K562 (cell line): Measurements from ENCODE around the gene TRIM4.

Experiments used
- C11orf30 ChIP-seq: fragments of 450-650 bp; IDR thresholded peaks from 2 replicates; pipeline ENCODE4 v1.6.1; 2016; ENCODE audit warnings: low read depth, mild to moderate bottlenecking
- CTBP1 ChIP-seq: fragments of 450-650 bp; IDR thresholded peaks from 2 replicates; pipeline ENCODE4 v1.6.1; 2016; ENCODE audit warnings: borderline replicate concordance
- MAFK ChIP-seq: IDR thresholded peaks from 2 replicates; pipeline ENCODE4 v1.6.1; 2011; ENCODE audit warnings: low read length, improper control_type of control experiment
- MEF2A ChIP-seq: IDR thresholded peaks from 2 replicates; pipeline ENCODE4 v1.6.1; 2011; ENCODE audit warnings: low read depth, mild to moderate bottlenecking, low read length, moderate library complexity; ENCODE audit not compliant: control insufficient read depth
- NRF1 ChIP-seq, 2 experiments: fragments of 450-650 bp; IDR thresholded peaks in 1 of 2; conservative IDR thresholded peaks in 1 of 2; 2 replicates each; pipeline ENCODE4 v1.6.1; 2014; ENCODE audit warnings: mild to moderate bottlenecking in 2 of 2
- POLR2A ChIP-seq: fragments of 450-650 bp; conservative IDR thresholded peaks from 2 replicates; pipeline ENCODE4 v1.6.1; 2016
- SMC3 ChIP-seq: conservative IDR thresholded peaks from 2 replicates; pipeline ENCODE4 v1.6.1; 2011; ENCODE audit warnings: low read depth, low read length, improper control_type of control experiment; ENCODE audit not compliant: insufficient read depth
- TF ChIP-seq, protein P1 (sequence below), 3 experiments: IDR thresholded peaks in 2 of 3; conservative IDR thresholded peaks in 1 of 3; 2 replicates each; pipeline ENCODE4 v1.5.1; 2011 to 2012; ENCODE audit warnings: low read length in 3 of 3, mild to moderate bottlenecking in 3 of 3, control low read depth in 2 of 3, improper control_type of control experiment in 1 of 3, inconsistent platforms in 1 of 3, low read depth in 1 of 3, mixed read lengths in 1 of 3, moderate library complexity in 1 of 3; ENCODE audit not compliant: insufficient read depth in 2 of 3
- TF ChIP-seq, protein P2 (sequence below): IDR thresholded peaks from 3 replicates; pipeline ENCODE4 v1.6.1; 2011; ENCODE audit warnings: borderline replicate concordance, mild to moderate bottlenecking; ENCODE audit not compliant: insufficient read length, insufficient read depth

DNA sequence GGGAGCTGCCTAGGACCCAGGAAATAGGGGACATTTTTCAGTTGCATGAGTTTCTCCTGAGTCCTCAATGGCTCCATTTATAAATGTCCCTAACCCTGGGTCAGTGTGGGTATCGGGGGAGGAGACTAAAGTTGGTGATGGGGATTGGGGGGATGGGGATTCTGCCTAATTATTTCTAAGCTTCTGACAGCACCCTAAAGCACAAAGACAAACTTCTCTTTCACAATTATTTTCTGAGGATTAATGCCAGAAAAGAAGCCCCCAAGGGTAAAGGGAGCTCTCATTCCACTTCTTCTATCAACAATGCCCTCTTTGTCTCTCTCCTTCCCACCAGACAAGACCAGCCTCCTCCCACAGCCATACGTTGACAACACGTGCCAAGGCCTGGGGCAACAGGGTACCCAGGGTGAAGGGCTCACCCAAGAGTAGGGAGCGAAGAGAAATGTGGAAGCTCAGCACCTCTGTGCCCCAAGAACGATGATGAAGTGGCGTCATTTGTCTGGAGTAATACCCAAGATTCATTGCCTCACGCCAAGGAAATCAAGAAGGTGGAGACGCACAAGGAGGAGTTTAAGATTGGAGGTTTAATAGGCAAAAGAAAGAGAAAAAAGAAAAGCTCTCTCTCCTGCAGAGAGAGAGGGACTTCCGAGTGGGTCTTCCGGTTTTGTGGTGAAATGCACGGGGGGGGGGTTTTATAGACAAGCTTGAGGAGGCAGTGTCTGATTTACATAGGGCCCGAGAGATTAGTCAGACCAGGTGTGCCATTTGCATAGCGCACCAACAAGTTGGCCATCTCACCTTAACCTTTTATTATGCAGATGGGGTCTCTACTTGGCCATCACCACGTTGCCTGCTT, 24.5 kb upstream of the TRIM4 start:
- TF ChIP-seq, protein P1, sequence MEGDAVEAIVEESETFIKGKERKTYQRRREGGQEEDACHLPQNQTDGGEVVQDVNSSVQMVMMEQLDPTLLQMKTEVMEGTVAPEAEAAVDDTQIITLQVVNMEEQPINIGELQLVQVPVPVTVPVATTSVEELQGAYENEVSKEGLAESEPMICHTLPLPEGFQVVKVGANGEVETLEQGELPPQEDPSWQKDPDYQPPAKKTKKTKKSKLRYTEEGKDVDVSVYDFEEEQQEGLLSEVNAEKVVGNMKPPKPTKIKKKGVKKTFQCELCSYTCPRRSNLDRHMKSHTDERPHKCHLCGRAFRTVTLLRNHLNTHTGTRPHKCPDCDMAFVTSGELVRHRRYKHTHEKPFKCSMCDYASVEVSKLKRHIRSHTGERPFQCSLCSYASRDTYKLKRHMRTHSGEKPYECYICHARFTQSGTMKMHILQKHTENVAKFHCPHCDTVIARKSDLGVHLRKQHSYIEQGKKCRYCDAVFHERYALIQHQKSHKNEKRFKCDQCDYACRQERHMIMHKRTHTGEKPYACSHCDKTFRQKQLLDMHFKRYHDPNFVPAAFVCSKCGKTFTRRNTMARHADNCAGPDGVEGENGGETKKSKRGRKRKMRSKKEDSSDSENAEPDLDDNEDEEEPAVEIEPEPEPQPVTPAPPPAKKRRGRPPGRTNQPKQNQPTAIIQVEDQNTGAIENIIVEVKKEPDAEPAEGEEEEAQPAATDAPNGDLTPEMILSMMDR (IDR thresholded peaks at IDR 0.05 in 2 of 3, conservative IDR thresholded peaks at IDR 0.05 in 1 of 3; ENCODE audit: insufficient read depth in 2 of 3, low read depth in 1 of 3, low read length in 3 of 3), result no peak
- TF ChIP-seq C11orf30, result no peak
- no peak for TF ChIP-seq MEF2A
- no peak for TF ChIP-seq MAFK
- TF ChIP-seq NRF1 (conservative IDR thresholded peaks at IDR 0.05 in 1 of 2, IDR thresholded peaks at IDR 0.05 in 1 of 2), result no peak
- TF ChIP-seq POLR2A, result no peak
- TF ChIP-seq, protein P2, sequence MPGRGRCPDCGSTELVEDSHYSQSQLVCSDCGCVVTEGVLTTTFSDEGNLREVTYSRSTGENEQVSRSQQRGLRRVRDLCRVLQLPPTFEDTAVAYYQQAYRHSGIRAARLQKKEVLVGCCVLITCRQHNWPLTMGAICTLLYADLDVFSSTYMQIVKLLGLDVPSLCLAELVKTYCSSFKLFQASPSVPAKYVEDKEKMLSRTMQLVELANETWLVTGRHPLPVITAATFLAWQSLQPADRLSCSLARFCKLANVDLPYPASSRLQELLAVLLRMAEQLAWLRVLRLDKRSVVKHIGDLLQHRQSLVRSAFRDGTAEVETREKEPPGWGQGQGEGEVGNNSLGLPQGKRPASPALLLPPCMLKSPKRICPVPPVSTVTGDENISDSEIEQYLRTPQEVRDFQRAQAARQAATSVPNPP, result no peak
- no peak for TF ChIP-seq CTBP1
- TF ChIP-seq SMC3, result no peak
